GM13977 (cell line): Measurements from ENCODE around the gene POLR2F.

Experiments
- DNase-seq: peaks from one replicate; pipeline ENCODE4 v3.0.0; 2012; ENCODE audit warnings: low spot score
- in situ Hi-C: fragments of 300-500 bp; cut with MboI; formaldehyde crosslinking; loops from one replicate; pipeline ENCODE4 v1.12.0; 2022; ENCODE audit warnings: low sequenced_read_pairs, low pct_unique_long_range_greater_than_20kb, mixed read lengths, inconsistent platforms; ENCODE audit not compliant: unreplicated experiment
- TF ChIP-seq, protein P1 (sequence below): IDR thresholded peaks from 2 replicates; pipeline ENCODE4 v1.5.1; 2012; ENCODE audit warnings: mild to moderate bottlenecking, control low read depth; ENCODE audit not compliant: insufficient read depth; ENCODE audit errors: extremely low read depth, missing control alignments

The POLR2F gene

GRCh38 chr22:38006906-38007305, 53.4 kb downstream of the POLR2F start:
- DNase-seq = no peak
- in situ Hi-C loops = no loop called here
- TF ChIP-seq, protein P1, sequence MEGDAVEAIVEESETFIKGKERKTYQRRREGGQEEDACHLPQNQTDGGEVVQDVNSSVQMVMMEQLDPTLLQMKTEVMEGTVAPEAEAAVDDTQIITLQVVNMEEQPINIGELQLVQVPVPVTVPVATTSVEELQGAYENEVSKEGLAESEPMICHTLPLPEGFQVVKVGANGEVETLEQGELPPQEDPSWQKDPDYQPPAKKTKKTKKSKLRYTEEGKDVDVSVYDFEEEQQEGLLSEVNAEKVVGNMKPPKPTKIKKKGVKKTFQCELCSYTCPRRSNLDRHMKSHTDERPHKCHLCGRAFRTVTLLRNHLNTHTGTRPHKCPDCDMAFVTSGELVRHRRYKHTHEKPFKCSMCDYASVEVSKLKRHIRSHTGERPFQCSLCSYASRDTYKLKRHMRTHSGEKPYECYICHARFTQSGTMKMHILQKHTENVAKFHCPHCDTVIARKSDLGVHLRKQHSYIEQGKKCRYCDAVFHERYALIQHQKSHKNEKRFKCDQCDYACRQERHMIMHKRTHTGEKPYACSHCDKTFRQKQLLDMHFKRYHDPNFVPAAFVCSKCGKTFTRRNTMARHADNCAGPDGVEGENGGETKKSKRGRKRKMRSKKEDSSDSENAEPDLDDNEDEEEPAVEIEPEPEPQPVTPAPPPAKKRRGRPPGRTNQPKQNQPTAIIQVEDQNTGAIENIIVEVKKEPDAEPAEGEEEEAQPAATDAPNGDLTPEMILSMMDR = no peak

- TF ChIP-seq, protein P1 = no peak
- in situ Hi-C loops = no loop called here
- no peak for DNase-seq
These were observed 53.9 kb downstream of the POLR2F start for GRCh38 chr22:38007330-38007902.

GRCh38 chr22:38009000-38009806, 55.7 kb downstream of the POLR2F start:
- TF ChIP-seq, protein P1 = no peak
- in situ Hi-C loops = no loop called here
- DNase-seq = no peak

GRCh38 chr22:38012604-38013072, 59.1 kb downstream of the POLR2F start:
- in situ Hi-C loops = no loop called here
- TF ChIP-seq, protein P1 = no peak
- no peak for DNase-seq

- no peak for DNase-seq
- TF ChIP-seq, protein P1 = no peak
- in situ Hi-C loops = no loop called here
These were observed 60.6 kb downstream of the POLR2F start for GRCh38 chr22:38014083-38014482.

DNA sequence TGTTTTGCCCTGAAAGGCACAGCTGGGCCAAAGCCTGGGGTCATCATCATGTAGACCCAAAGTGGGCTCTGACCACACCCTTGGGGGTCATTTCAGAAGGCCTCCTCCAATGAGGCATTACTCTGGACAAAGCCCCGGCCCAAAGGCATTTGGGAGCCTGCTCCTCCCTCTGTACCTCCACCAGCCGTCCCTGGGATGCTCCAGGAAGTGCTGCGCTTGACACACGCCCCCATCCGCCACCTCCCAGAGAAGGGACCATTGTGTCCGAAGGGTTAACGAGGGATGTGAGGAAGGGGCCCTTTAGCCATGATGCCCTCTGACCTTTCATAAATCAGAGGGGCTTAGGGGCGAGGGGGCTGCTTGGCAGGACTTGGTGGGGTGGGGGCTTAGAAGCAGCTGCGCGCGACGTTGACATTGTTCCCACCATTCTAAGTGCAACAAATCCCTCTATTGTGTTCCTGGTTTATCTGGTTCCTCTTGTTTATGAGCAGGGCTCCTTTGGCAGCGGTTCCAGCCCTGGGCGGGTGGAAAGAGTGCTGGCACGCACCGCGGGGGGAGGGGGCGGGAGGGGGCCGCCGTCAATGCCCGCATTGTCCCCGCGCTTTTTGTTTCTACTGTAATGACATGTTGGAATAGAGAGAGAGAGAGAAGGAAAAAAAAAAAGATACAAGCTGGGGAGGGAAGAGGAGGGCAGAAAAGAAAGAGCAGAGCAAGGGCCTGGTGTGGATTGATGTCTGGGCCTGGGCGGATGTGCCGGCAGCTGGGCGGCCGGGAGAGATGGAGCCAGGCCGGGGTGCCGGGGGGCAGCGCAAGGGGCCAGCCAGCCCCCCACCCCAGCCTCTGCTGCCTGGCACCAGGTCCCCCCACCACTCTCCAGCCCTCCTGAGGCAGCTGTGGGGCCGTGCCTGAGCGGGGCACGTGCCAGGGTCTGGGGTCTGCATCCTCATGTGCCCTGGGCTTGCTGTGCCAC, 63.0 kb downstream of the POLR2F start:
- in situ Hi-C loops = no loop called here
- no peak for DNase-seq
- TF ChIP-seq, protein P1 = no peak
